Measurements from ENCODE around the gene MIOX.

Gene MIOX

DNA sequence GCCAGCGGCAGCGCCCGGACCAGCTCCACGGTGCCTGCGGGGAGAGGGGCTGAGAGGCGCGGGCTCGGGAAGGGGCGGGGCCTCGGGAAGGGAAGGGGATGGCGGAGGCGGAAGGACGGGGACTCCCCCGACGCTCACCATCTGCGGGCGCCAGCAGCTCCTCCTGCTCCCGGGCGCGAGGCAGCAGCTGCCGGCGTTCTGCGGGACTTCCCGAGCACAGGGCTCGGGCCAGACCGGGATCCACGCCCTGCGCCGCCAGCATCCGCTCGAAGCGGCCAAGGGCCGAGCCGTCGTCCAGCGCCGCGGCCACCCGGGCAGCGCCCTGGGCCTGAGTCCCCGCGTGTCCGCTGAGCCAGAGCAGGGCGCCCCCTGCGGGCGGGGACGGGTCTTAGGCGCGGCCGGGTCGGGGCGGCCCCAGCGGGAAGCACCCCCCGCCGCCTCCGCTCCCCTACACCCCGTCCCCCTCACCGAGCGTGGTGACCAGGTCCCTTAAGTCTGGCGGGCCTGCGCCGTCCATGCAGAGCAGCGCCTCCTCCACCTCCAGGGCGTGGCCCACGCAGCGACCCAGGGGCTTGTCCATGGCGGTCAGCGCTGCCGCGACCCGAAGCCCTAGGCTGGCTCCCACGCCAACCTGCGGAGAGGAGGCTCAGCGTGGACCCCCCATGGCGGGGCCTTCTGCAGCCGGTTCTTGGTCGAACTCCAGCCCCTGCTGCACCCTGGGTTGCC, 39.6 kb downstream of the MIOX start:
- H3K4me3 ChIP-seq (ENCODE audit: low read length) = peak overlapping the region; percentile 59; the same call in 1 of the 2 replicates
- no peak for TF ChIP-seq ZNF274 (IDR thresholded peaks at IDR 0.05; ENCODE audit: low read depth, low read length)

DNA sequence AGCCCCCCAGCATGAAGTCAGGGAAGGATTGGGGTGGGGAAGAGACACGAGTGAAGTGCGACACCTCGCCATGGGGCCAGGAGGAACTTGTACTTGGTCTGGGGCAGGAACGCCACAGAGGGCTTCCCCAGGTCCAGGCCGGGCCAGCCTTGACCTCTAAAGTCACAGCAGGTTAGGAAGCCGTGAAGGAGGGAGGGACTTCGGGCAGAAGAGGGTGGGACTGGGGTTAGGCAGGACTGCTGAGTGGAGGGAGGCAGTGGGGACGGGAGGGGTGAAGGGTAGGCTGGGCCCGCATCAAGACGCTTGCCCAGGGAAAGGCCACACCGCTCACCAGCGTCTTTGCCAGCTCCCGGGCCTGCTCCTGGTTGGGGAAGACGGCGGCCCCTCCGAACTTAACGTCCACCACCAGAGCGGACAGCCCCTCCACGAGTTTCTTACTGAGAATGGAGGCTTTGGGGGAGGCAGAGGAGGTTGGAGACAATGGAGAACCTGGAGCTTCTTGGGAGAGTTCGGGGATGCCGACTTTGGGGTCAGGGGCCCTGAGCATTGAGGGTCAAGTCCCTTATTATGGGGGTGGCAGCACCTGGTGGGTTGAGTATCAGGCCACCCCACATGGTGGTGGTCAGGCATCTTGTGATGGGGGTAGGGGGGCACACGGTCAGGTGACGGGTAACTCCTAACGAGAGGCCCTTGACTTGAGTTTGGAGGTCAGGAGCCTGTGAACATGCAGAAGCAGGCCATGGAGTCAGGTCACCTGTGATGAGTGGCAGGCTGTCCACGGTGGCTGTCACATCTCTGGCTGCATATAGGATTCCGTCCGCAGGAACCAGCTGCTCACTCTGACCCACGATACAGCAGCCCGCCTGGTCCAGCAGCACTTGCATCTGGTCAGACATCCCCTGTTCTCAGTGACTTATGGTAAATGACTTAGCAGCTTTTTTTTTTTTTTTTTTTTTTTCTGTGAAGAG, 40.5 kb downstream of the MIOX start:
- TF ChIP-seq ZNF274 (IDR thresholded peaks at IDR 0.05; ENCODE audit: low read depth, low read length) = no peak
- H3K4me3 ChIP-seq (ENCODE audit: low read length) = peak overlapping the region; percentile 59; the same call in 1 of the 2 replicates

DNA sequence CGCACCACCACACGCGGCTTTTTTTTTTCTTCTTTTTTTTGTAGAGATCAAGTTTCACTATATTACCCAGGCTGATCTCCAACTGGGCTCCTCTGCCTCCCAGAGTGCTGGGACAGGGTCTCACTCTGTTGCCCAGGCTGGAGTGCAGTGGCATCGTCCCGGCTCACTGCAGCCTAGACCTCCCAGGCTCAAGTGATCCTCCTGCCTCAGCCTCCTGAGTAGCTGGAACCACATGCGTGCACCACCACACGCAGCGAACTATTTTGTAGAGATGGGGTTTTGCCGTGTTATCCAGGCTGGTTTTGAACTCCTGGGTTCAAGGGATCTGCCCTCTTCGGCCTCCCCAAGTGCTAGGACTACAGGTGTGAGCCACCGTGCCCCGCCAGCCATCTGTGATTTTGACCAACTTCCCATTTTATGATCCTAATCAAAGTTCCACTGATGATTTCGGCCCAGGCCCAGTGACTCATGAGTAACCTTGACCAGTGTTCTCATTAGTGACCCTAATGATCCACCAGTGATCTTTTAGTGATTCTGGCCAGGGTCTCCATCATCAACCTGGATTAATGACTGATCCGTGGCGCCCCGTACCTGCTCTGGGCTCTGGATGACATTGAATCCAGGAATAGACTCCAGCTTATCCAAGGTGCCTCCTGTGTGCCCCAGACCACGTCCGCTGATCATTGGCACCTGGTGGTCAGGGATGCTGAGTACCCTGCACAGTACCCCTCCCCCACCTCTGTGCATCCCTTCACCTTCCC, 41.4 kb downstream of the MIOX start:
- TF ChIP-seq ZNF274 (IDR thresholded peaks at IDR 0.05; ENCODE audit: low read depth, low read length) = no peak
- H3K4me3 ChIP-seq (ENCODE audit: low read length) = no peak overlapping the region

DNA sequence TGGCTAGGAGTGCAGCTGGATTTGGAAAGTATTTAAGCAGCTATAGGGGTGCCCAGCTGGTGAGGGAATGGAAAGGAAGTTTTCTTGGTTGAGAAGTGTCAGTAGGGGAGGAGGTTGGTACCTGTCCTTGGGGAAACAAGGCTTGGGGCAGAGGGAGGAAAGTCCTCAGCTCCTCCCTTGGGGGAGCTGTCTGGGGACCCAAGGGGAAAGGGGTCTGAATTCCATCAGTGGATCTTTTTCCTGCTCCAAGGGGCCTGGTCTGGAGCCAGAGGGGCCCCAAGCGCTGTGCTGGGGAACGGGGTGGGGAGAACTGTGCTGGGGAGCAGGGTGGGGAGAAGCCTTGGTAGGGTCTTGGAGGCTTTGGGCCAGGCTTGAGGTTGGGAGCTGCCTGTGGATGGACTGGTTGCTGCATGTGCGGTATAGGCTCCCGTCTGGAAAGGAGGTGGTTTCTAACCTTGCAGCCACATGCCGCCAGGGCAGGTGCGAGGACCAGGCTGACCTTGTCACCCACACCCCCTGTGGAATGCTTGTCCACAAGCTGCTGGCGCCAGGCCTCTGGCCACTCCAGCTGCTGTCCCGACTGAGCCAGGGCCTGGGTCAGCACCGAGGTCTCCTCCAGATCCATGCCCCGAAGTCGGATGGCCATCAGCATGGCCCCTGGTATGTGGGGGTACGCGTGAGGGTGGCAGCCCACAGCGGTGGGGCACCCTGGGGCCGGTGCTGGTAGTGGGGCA, 42.2 kb downstream of the MIOX start:
- no peak for TF ChIP-seq ZNF274 (IDR thresholded peaks at IDR 0.05; ENCODE audit: low read depth, low read length)
- H3K4me3 ChIP-seq (ENCODE audit: low read length) = peak overlapping the region; percentile 79; the same call in 1 of the 2 replicates

DNA sequence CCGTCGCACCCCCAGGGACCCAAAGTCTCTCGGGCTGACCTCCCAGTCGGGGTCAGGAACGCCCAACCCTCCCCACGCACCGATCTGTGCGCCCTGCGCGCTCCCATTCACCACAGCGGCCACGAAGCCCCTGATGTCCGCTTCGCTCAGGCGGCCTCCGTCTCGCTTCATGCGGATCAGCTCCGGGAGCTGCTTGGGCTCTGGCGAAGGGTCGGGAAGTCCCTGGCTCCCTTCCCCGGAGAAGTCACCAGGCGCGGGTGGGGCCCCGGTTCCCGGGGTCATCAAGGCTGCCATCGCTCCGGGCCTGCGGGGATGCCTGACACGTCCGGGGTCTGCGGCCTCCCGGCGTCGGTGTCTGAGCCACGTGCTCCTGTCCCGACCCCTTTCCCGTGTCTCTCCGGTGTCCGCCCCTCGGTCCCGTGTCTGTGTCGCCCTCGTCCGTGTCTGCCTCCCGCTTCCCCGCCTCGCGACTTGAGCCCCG, 42.8 kb downstream of the MIOX start:
- peak overlapping the region; percentile 79; the same call in 1 of the 2 replicates for H3K4me3 ChIP-seq (ENCODE audit: low read length)
- no peak for TF ChIP-seq ZNF274 (IDR thresholded peaks at IDR 0.05; ENCODE audit: low read depth, low read length)

DNA sequence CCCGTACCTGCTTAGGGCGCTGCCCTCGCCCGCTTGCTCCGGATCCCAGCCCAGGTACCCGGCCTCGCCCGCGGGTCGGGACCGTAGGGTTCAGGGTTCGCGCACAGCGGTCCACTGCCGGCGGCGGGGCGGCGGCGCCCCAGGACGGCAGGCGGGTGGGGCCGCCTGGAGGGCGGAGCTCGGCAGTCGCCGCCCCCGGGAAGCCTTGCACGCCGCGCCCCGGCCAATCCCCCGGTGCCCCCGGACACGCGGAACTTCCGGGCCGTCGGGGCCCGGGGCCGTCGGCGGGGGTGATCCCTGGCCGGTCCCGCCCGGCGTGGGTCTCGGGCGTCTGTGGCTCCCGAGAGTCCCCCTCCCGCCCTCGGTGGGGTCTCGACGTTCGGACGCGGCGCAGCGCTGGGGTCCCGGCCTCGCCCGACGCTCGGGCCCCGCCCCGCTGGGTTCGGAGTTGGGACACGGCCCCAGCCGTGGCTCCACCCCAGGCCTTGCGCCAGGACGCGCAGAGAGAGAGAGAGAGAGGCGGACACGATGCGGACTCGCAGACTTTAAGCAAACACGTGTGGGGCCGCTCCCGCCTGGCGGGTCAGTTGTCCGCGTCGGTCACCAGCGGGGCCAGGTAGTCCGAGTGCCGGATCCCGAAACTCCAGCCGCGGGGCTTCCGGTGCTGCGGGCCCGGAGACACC, 43.4 kb downstream of the MIOX start, which contains the start of gene TYMP:
TYMP (minus strand) TSS at position 116 of the 683 bp plus-strand sequence. CDS start 303 bp downstream, outside the sequence.
- TF ChIP-seq ZNF274 (IDR thresholded peaks at IDR 0.05; ENCODE audit: low read depth, low read length) = no peak
- peak within 1 kb of the TSS; percentile 79 for H3K4me3 ChIP-seq (ENCODE audit: low read length)

DNA sequence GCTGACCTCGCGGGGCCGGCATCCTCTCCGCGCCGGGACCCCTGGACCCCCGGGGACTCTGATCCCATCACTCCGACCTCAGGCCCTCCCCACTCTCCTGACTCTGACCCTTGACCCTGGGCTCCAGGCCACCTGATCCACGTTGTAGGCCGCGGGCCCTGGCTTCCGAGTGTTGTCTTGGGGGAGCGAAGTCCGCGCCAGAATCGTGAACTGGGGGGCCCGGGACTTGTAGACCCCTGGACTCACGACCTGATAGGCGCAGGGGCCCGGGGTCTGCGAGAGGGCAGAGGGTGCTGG, 43.9 kb downstream of the MIOX start:
- TF ChIP-seq ZNF274 (IDR thresholded peaks at IDR 0.05; ENCODE audit: low read depth, low read length) = no peak
- H3K4me3 ChIP-seq (ENCODE audit: low read length) = peak overlapping the region; percentile 79

DNA sequence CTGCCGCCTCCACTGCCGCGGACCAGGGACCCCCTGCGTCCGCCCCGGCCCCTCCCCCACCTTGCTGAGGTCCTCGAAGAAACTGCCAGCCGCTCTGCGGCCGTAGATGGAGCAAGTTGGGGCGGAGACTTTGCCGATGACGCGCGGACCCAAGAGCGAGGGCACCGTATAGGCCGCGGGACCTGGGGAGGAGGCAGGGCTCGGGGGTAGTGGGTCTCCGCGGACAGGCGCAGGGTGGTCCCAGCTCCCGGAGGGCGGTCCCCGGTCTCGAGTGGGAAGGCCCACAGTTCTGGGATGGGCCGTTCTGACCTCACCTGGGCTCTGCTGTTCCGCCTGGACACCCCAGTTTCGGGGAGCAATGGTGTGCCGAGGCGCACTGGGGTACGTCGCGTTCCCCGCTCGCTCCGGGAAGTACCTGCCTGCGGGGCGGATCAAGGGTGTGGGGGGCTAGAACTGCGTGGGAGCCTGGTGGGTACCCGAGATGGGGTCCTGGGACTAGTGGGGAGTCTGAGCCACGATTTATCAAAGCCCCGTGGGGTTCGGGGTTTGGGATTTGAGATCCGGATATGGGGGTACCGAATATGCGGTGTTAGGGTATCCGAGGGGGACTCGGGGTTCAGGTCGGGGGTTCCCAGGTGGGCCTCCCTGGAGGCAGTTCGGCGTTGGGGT, 44.4 kb downstream of the MIOX start:
- peak overlapping the region; percentile 79 for H3K4me3 ChIP-seq (ENCODE audit: low read length)
- TF ChIP-seq ZNF274 (IDR thresholded peaks at IDR 0.05; ENCODE audit: low read depth, low read length) = no peak

DNA sequence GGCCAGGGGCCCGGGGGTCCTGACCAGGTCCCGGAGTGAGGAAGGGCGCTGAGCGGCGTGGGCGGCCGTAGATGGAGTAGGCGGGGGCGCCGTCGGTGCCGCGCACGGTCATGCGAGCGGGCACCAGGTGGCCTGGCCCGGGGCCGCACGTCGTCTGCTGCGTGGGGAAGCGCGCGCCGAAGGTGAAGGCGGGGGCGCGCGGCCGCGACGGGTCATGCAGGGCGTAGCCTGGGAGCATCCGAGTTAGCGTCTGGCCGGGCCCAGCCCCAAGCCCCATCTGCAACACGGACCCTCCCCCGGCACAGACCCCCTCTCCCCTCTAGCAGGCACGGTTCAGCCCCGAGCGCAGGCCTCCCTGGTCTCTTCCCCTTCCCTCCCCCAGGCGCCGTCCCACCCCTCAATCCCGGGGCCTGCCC, 44.9 kb downstream of the MIOX start:
- TF ChIP-seq ZNF274 (IDR thresholded peaks at IDR 0.05; ENCODE audit: low read depth, low read length) = no peak
- peak overlapping the region; percentile 79 for H3K4me3 ChIP-seq (ENCODE audit: low read length)

DNA sequence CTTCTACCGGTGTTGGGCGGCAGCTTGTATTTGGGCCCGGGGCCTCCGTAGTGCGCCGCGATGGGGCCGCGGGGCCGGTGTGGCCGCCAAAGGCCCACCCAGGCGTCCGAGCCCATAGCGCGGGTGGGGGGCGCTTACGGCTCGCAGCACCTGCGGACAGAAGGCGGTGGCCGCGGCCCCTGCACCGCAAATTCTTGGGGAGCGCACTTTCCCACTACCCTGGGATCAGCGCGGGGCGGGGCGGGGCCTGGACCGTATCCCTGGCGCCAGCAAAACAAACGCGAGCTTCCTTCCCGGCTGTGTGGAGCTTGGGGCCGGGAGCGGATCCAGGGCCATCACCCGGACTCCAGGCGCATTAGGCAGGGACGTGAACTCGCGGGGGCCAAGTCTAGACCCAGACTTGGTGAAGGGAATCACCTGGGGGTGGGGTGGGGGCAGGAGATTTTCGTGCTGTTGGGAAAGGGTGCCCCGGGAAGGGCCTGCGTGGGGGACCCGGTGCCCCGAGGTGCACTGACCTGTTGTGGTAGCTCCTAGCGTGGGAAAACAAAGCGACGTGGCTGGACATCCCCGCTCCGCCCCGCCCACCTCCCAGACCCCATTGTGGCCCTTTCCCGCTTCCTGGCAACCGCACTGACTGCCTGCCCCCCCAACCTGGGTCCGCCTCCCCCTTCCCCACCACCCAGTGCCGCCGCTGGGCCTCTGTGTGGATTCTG, 45.5 kb downstream of the MIOX start:
- H3K4me3 ChIP-seq (ENCODE audit: low read length) = peak overlapping the region; percentile 79; the same call in 1 of the 2 replicates
- no peak for TF ChIP-seq ZNF274 (IDR thresholded peaks at IDR 0.05; ENCODE audit: low read depth, low read length)
